HepG2 (cell line): ENCODE data around the gene ATAD3C. TPM values are rescaled to one million over a fixed set of nuclear protein-coding genes. Genes with fewer than 3 reads are reported as not detected.
A peak's percentile ranks its signal among the peaks of the same experiment; 100 is the strongest.

Experiments used
- ATF6 ChIP-seq: sonication (generic); formaldehyde crosslinking; conservative IDR thresholded peaks from 2 replicates; pipeline ENCODE4 v1.4.0; 2020; ENCODE audit warnings: missing genetic modification reagents
- BHLHE40 ChIP-seq: IDR thresholded peaks from 2 replicates; pipeline ENCODE4 v1.6.1; 2011; ENCODE audit warnings: low read length, improper control_type of control experiment
- HNRNPLL ChIP-seq: fragments of 200-400 bp; formaldehyde crosslinking; IDR thresholded peaks from 2 replicates; pipeline ENCODE4 v1.6.1; 2017; ENCODE audit warnings: mild to moderate bottlenecking, low read depth, low read length; ENCODE audit not compliant: poor library complexity, severe bottlenecking
- IRF2 ChIP-seq: IDR thresholded peaks from 2 replicates; pipeline ENCODE4 v1.6.1; 2018; ENCODE audit warnings: missing genetic modification reagents, missing compliant biosample characterization
- KAT8 ChIP-seq: IDR thresholded peaks from 2 replicates; pipeline ENCODE4 v1.6.1; 2016; ENCODE audit warnings: missing genetic modification reagents, missing compliant biosample characterization
- KDM6A ChIP-seq: IDR thresholded peaks from 2 replicates; pipeline ENCODE4 v1.6.1; 2016; ENCODE audit warnings: low read depth
- KLF15 ChIP-seq: sonication (generic); formaldehyde crosslinking; IDR thresholded peaks from 2 replicates; pipeline ENCODE4 v1.8.1; 2023; ENCODE audit warnings: borderline replicate concordance, mild to moderate bottlenecking, inconsistent platforms, missing genetic modification reagents, mixed read lengths
- MAZ ChIP-seq, 2 experiments: sonication (generic) in 1 of 2; formaldehyde crosslinking in 1 of 2; IDR thresholded peaks; 2 replicates each; pipeline versions ENCODE4 v1.5.0 to v1.6.1; 2012 to 2020; ENCODE audit warnings: low read depth in 2 of 2, mild to moderate bottlenecking in 2 of 2, borderline replicate concordance in 1 of 2, improper control_type of control experiment in 1 of 2, low read length in 1 of 2, missing genetic modification reagents in 1 of 2, moderate library complexity in 1 of 2
- NKX3-1 ChIP-seq: sonication (generic); formaldehyde crosslinking; IDR thresholded peaks from 2 replicates; pipeline ENCODE4 v1.5.0; 2020; ENCODE audit warnings: missing genetic modification reagents
- RBAK ChIP-seq: sonication (generic); formaldehyde crosslinking; IDR thresholded peaks from 2 replicates; pipeline ENCODE4 v1.5.1; 2020; ENCODE audit warnings: mild to moderate bottlenecking, missing genetic modification reagents
- RBM22 ChIP-seq: fragments of 200-400 bp; formaldehyde crosslinking; optimal IDR thresholded peaks from 2 replicates; pipeline ENCODE3; 2017; ENCODE audit warnings: mild to moderate bottlenecking, low read length, moderate library complexity
- SMAD1 ChIP-seq: sonication (generic); formaldehyde crosslinking; IDR thresholded peaks from 2 replicates; pipeline ENCODE4 v1.4.0; 2020; ENCODE audit warnings: missing genetic modification reagents, low read depth, mild to moderate bottlenecking, borderline replicate concordance
- SMARCE1 ChIP-seq: fragments of 450-650 bp; IDR thresholded peaks from 2 replicates; pipeline ENCODE4 v1.6.1; 2017; ENCODE audit warnings: borderline replicate concordance
- TCF12 ChIP-seq, 2 experiments: fragments of 450-650 bp in 1 of 2; sonication (generic) in 1 of 2; formaldehyde crosslinking in 1 of 2; IDR thresholded peaks; 2 replicates each; pipeline versions ENCODE4 v1.6.1 to v1.8.0; 2017 to 2022; ENCODE audit warnings: antibody characterized with exemption in 1 of 2, mild to moderate bottlenecking in 1 of 2, missing genetic modification reagents in 1 of 2, moderate library complexity in 1 of 2
- TEAD3 ChIP-seq: optimal IDR thresholded peaks from 2 replicates; pipeline ENCODE3; 2016; ENCODE audit warnings: borderline replicate concordance
- ZFX ChIP-seq: sonication (generic); formaldehyde crosslinking; IDR thresholded peaks from 2 replicates; pipeline ENCODE4 v1.4.0; 2020; ENCODE audit warnings: mild to moderate bottlenecking, low read depth, missing genetic modification reagents, moderate library complexity
- ZFYVE20 ChIP-seq: sonication (generic); formaldehyde crosslinking; IDR thresholded peaks from 2 replicates; pipeline ENCODE4 v1.8.0; 2023; ENCODE audit warnings: low read depth, mild to moderate bottlenecking, moderate library complexity, missing genetic modification reagents, borderline replicate concordance
- ZKSCAN1 ChIP-seq: fragments of 150-350 bp; IDR thresholded peaks from 2 replicates; pipeline ENCODE4 v1.6.1; 2014; ENCODE audit warnings: low read length
- ZNF12 ChIP-seq: sonication (generic); formaldehyde crosslinking; IDR thresholded peaks from 2 replicates; pipeline ENCODE4 v1.5.0; 2020; ENCODE audit warnings: missing genetic modification reagents
- ZNF792 ChIP-seq: IDR thresholded peaks from 2 replicates; pipeline ENCODE4 v1.6.1; 2016
- polyA plus RNA-seq, 8 experiments: library from polyadenylated mRNA; depleted of rRNA in 3 of 8; stranded (reverse) in 7 of 8; unstranded in 1 of 8; fragments of >200 nt; fragmentation: Illumina TruSeq in 4 of 8; extraction: Trizol in 4 of 8; gene quantifications; 2 replicates each; pipeline versions ENCODE4 v1.2.1 to v1.2.3, GENCODE V29; 2011 to 2016; ENCODE audit warnings: low read depth in 4 of 8, missing spikeins in 1 of 8, mixed read lengths in 1 of 8; ENCODE audit not compliant: insufficient read depth in 1 of 8
- total RNA-seq, 5 experiments: library from RNA; depleted of rRNA; stranded (reverse); fragments of >200 nt; fragmentation: Illumina TruSeq; extraction: Trizol; gene quantifications; 2 replicates each; pipeline ENCODE4 v1.2.3, GENCODE V29; 2016; ENCODE audit warnings: low read depth in 1 of 5
- TF ChIP-seq, protein P1 (sequence below): IDR thresholded peaks from 2 replicates; pipeline ENCODE4 v1.4.0; 2020; ENCODE audit warnings: mild to moderate bottlenecking, missing genetic modification reagents
- TF ChIP-seq, protein P2 (sequence below): fragments of 450-650 bp; IDR thresholded peaks from 2 replicates; pipeline ENCODE4 v1.6.1; 2016

The ATAD3C gene
- total and polyA plus RNA-seq, 2 of the 13 experiments (the other 11 are each of a cell fraction or from before 2014, with no cell fraction given) = 2.4 to 3.2 TPM

DNA sequence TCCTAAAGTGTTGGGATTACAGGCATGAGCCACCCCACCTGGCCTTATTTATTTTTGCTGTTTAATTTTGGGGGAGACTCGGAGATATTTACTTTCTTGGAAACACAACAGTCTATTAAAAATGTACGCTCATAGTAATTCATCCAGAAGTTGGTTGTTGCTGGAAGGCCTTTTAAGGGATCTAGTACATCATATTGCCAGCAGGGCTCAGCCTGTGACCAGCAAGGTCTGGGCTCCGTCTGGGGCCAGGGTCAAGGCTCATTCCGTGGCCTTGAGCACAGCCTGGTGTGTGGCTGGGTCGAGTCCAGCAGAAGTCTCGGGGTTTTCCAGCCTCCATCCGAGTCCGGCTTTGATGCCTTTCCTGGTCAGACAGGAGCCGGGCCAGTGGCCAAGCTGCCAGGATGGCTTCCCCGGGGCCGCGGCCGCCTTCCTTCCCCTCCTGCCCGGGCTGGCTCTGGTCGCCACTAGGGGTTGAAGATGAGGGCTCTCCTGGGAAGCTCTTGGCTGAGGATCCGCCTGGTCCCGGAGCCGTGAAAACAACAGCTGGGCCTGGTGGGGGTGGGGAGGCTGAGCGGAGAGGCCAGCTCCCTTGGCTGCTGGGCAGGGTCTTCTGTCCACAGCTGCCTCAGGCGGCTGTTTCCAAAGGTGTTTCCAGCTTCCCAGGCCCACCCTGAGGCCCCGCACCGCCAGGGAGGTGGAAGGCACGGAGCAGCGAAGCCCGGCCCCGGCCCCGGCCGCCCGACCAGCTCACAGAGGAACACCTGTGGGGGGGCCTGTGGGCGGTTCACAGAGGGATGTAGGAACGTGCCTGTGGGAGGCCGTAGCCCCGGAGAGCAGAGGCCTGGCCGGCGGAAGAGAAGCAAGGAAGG lies 19.1 kb upstream of the ATAD3C start (continued):
- TF ChIP-seq, protein P1, sequence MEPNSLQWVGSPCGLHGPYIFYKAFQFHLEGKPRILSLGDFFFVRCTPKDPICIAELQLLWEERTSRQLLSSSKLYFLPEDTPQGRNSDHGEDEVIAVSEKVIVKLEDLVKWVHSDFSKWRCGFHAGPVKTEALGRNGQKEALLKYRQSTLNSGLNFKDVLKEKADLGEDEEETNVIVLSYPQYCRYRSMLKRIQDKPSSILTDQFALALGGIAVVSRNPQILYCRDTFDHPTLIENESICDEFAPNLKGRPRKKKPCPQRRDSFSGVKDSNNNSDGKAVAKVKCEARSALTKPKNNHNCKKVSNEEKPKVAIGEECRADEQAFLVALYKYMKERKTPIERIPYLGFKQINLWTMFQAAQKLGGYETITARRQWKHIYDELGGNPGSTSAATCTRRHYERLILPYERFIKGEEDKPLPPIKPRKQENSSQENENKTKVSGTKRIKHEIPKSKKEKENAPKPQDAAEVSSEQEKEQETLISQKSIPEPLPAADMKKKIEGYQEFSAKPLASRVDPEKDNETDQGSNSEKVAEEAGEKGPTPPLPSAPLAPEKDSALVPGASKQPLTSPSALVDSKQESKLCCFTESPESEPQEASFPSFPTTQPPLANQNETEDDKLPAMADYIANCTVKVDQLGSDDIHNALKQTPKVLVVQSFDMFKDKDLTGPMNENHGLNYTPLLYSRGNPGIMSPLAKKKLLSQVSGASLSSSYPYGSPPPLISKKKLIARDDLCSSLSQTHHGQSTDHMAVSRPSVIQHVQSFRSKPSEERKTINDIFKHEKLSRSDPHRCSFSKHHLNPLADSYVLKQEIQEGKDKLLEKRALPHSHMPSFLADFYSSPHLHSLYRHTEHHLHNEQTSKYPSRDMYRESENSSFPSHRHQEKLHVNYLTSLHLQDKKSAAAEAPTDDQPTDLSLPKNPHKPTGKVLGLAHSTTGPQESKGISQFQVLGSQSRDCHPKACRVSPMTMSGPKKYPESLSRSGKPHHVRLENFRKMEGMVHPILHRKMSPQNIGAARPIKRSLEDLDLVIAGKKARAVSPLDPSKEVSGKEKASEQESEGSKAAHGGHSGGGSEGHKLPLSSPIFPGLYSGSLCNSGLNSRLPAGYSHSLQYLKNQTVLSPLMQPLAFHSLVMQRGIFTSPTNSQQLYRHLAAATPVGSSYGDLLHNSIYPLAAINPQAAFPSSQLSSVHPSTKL (CRISPR knock-in tag) = no peak
- TF ChIP-seq TCF12 (IDR thresholded peaks at IDR 0.05) (no peak), TCF12 (CRISPR knock-in tag; IDR thresholded peaks at IDR 0.05) (no peak), ATF6 (CRISPR knock-in tag) (no peak), RBM22 (peak; percentile 64), ZNF12 (CRISPR knock-in tag) (no peak; the same call in 1 of the 2 replicates), ZNF792 (0 out of 2 replicates have a peak, but pooled peaks have one; percentile 17), SMAD1 (no peak), BHLHE40 (peak; percentile 61; the same call in 1 of the 2 replicates), ZKSCAN1 (no peak), TEAD3 (CRISPR knock-in tag) (peak; percentile 7), KAT8 (CRISPR knock-in tag) (0 out of 2 replicates have a peak, but pooled peaks have one; percentile 1), KDM6A (CRISPR knock-in tag) (no peak), IRF2 (CRISPR knock-in tag) (peak; percentile 14; the same call in 1 of the 2 replicates), NKX3-1 (CRISPR knock-in tag) (no peak), RBAK (CRISPR knock-in tag) (no peak), MAZ (IDR thresholded peaks at IDR 0.05; ENCODE audit: borderline replicate concordance, low read depth, low read length) (no peak), MAZ (CRISPR knock-in tag; IDR thresholded peaks at IDR 0.05; ENCODE audit: low read depth) (peak; percentile 65), SMARCE1 (no peak), ZFX (CRISPR knock-in tag) (peak; percentile 86), KLF15 (no peak), HNRNPLL (peak; percentile 36), ZFYVE20 (no peak)
- TF ChIP-seq, protein P2, sequence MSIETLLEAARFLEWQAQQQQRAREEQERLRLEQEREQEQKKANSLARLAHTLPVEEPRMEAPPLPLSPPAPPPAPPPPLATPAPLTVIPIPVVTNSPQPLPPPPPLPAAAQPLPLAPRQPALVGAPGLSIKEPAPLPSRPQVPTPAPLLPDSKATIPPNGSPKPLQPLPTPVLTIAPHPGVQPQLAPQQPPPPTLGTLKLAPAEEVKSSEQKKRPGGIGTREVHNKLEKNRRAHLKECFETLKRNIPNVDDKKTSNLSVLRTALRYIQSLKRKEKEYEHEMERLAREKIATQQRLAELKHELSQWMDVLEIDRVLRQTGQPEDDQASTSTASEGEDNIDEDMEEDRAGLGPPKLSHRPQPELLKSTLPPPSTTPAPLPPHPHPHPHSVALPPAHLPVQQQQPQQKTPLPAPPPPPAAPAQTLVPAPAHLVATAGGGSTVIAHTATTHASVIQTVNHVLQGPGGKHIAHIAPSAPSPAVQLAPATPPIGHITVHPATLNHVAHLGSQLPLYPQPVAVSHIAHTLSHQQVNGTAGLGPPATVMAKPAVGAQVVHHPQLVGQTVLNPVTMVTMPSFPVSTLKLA = no peak
